OCI-LY1 (cell line): ENCODE measurements around the gene MAPK13.

Experiments used
- H2AFZ ChIP-seq: fragments of 200-600 bp; sonication (generic), shearing (Covaris generic); 2 replicates; pipeline ENCODE4 v1.6.0; 2014; ENCODE audit warnings: antibody characterized with exemption, mild to moderate bottlenecking, low read length
- H3F3A ChIP-seq: fragments of 200-600 bp; sonication (generic), shearing (Covaris generic); 2 replicates; pipeline ENCODE4 v1.6.0; 2014; ENCODE audit warnings: mild to moderate bottlenecking, antibody characterized with exemption, low read length, moderate library complexity; ENCODE audit not compliant: insufficient read depth
- H3K27ac ChIP-seq: fragments of 200-600 bp; sonication (generic); 2 replicates; pipeline ENCODE4 v1.5.1; 2014; ENCODE audit warnings: low read length, mixed run types, mild to moderate bottlenecking, low read depth; ENCODE audit not compliant: poor library complexity, severe bottlenecking
- H3K27me3 ChIP-seq: fragments of 200-600 bp; sonication (generic); 2 replicates; pipeline ENCODE4 v1.6.0; 2014; ENCODE audit warnings: antibody characterized with exemption, mild to moderate bottlenecking, low read length, moderate library complexity; ENCODE audit not compliant: insufficient read depth
- H3K36me3 ChIP-seq: fragments of 200-600 bp; sonication (generic); 2 replicates; pipeline ENCODE4 v1.6.1; 2014; ENCODE audit warnings: mild to moderate bottlenecking, antibody characterized with exemption, low read length, moderate library complexity, mixed read lengths; ENCODE audit not compliant: insufficient read depth
- H3K4me1 ChIP-seq: fragments of 200-600 bp; sonication (generic); 2 replicates; pipeline ENCODE4 v1.5.1; 2014; ENCODE audit warnings: mild to moderate bottlenecking, low read length, moderate library complexity; ENCODE audit not compliant: insufficient read depth, severe bottlenecking
- H3K4me2 ChIP-seq: fragments of 200-600 bp; sonication (generic), shearing (Covaris generic); 2 replicates; pipeline ENCODE4 v1.6.1; 2014; ENCODE audit warnings: low read length
- H3K4me3 ChIP-seq: fragments of 200-600 bp; sonication (generic); 2 replicates; pipeline ENCODE4 v1.5.1; 2014; ENCODE audit warnings: low read length, low read depth, mild to moderate bottlenecking, mixed read lengths; ENCODE audit not compliant: poor library complexity, severe bottlenecking
- H3K79me2 ChIP-seq: fragments of 200-600 bp; shearing (Covaris generic); 2 replicates; pipeline ENCODE4 v1.6.1; 2016; ENCODE audit warnings: mixed run types, low read length, mixed read lengths; ENCODE audit not compliant: insufficient read depth
- H3K9ac ChIP-seq: fragments of 200-600 bp; sonication (generic), shearing (Covaris generic); 2 replicates; pipeline ENCODE4 v1.6.1; 2014; ENCODE audit warnings: mild to moderate bottlenecking, low read length, mixed read lengths
- H3K9me2 ChIP-seq: fragments of 200-600 bp; sonication (generic), shearing (Covaris generic); 2 replicates; pipeline ENCODE4 v1.6.1; 2014; ENCODE audit warnings: low read depth, mild to moderate bottlenecking, low read length, mixed read lengths
- H3K9me3 ChIP-seq: fragments of 200-600 bp; shearing (Covaris generic); 2 replicates; pipeline ENCODE4 v1.6.1; 2014; ENCODE audit warnings: low read length, mixed read lengths
- H4K20me1 ChIP-seq: fragments of 200-600 bp; sonication (generic), shearing (Covaris generic); 2 replicates; pipeline ENCODE4 v1.6.0; 2016; ENCODE audit warnings: mild to moderate bottlenecking, low read length; ENCODE audit not compliant: insufficient read depth
- EZH2 ChIP-seq: fragments of 200-600 bp; sonication (generic), shearing (Covaris generic); IDR thresholded peaks from 2 replicates; pipeline ENCODE4 v1.8.0; 2017; ENCODE audit warnings: borderline replicate concordance, mixed run types, mild to moderate bottlenecking, antibody characterized with exemption, low read length, moderate library complexity, mixed read lengths
- TF ChIP-seq, protein P1 (sequence below): fragments of 200-600 bp; sonication (generic), shearing (Covaris generic); IDR thresholded peaks from 2 replicates; pipeline ENCODE4 v1.5.1; 2017; ENCODE audit warnings: mild to moderate bottlenecking, antibody characterized with exemption, low read length, moderate library complexity, mixed read lengths

Gene MAPK13

DNA sequence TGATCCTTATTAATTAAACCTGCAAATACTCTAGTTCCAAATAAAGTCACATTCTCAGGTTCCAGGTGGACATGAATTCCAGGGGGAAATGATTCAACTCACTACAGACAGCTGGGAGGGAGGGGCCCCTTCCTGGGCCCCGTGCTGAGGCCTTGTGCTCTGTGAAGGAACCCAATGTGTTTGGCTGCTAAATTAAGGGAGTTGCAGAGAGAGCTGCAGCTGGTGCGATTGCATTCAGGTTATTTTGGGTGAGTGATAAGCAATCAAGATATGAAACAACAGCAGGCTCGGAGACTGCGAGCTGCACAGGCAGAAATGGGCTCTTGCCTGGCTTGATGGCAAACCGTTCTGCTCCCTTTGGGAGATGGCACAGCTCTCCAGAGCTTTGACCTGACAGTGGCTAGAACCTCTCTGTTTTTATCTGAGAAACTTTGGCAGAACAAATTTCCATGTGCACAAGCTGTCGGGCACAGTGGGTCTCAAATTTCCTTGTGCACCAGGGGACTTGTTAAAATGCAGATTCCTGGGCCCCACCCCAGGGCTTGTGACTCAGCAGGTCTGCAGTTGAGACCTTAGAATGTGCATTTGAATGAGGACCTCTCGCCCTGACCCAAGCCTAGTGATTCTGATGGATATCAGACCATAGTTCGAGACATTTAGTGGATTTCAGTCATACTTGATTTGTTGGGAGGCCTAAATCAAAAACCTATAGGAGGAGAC is 9.8 kb downstream of the MAPK13 start:
- H3K9me3 ChIP-seq, result no peaks in the 10 kb centered on the region
- no peak overlapping the region for H2AFZ ChIP-seq
- H3K27ac ChIP-seq, result no peak overlapping the region
- H3F3A ChIP-seq, result no peaks in the 10 kb centered on the region
- H3K79me2 ChIP-seq, result no peaks in the 10 kb centered on the region
- H3K9me2 ChIP-seq, result no peaks in the 10 kb centered on the region
- H4K20me1 ChIP-seq, result no peaks in the 10 kb centered on the region
- no peaks in the 10 kb centered on the region for H3K4me1 ChIP-seq
- no peaks in the 10 kb centered on the region for H3K36me3 ChIP-seq
- no peak for TF ChIP-seq EZH2
- TF ChIP-seq, protein P1, sequence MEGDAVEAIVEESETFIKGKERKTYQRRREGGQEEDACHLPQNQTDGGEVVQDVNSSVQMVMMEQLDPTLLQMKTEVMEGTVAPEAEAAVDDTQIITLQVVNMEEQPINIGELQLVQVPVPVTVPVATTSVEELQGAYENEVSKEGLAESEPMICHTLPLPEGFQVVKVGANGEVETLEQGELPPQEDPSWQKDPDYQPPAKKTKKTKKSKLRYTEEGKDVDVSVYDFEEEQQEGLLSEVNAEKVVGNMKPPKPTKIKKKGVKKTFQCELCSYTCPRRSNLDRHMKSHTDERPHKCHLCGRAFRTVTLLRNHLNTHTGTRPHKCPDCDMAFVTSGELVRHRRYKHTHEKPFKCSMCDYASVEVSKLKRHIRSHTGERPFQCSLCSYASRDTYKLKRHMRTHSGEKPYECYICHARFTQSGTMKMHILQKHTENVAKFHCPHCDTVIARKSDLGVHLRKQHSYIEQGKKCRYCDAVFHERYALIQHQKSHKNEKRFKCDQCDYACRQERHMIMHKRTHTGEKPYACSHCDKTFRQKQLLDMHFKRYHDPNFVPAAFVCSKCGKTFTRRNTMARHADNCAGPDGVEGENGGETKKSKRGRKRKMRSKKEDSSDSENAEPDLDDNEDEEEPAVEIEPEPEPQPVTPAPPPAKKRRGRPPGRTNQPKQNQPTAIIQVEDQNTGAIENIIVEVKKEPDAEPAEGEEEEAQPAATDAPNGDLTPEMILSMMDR, result no peak
- H3K4me2 ChIP-seq, result no peak overlapping the region
- H3K9ac ChIP-seq, result no peak overlapping the region
- H3K27me3 ChIP-seq, result no peaks in the 10 kb centered on the region
- H3K4me3 ChIP-seq, result no peak overlapping the region

DNA sequence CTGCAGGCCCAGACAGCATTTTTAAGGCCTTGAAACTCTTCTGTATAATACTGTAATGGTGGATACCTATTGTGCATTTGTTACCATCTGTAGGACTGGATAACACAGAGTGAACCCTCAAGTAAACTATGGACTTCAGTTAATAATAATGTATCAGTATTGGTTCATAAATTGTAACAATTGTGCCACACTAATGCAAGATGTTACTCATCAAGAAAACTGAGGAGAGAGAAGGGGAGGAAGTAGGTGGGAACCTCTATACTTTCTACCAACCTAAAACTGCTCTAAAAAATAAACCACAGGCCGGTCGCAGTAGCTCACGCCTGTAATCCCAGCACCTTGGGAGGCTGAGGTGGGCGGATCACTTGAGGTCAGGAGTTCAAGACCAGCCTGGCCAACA is 10.8 kb downstream of the MAPK13 start:
- TF ChIP-seq, protein P1, result no peak
- no peak for TF ChIP-seq EZH2
- no peak overlapping the region for H3K4me2 ChIP-seq
- H3K9me3 ChIP-seq, result no peaks in the 10 kb centered on the region
- no peak overlapping the region for H2AFZ ChIP-seq
- no peak overlapping the region for H3K27ac ChIP-seq
- no peak overlapping the region for H3K4me3 ChIP-seq
- H3K9me2 ChIP-seq, result no peaks in the 10 kb centered on the region
- no peaks in the 10 kb centered on the region for H3K36me3 ChIP-seq
- H3K79me2 ChIP-seq, result no peaks in the 10 kb centered on the region
- H3K4me1 ChIP-seq, result no peaks in the 10 kb centered on the region
- no peaks in the 10 kb centered on the region for H3F3A ChIP-seq
- H3K9ac ChIP-seq, result no peak overlapping the region
- no peaks in the 10 kb centered on the region for H4K20me1 ChIP-seq
- H3K27me3 ChIP-seq, result no peaks in the 10 kb centered on the region

DNA sequence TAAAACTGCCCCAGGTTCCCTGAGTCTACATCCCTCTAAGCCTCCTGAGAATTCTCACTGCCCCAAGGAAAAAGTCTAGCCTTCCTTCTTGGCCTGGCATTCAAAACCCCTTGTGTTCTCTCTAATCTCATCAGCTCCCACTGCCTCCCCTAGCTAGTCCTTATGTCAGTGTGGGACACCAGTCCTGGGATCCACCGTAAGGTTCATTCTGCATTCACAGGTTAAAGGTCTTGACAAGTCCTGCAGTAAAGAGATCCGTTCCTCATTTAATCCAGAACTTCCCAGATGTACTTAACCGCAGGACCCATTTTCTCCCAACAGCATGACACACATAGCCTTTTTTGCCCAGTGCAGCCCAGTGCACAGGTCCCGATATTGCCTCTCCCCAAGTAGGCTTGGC is 11.6 kb downstream of the MAPK13 start:
- TF ChIP-seq EZH2, result no peak
- TF ChIP-seq, protein P1, result no peak
- Histone ChIP-seq H3K27ac (no peak overlapping the region), H3K4me3 (no peak overlapping the region), H3K9me3 (no peaks in the 10 kb centered on the region), H4K20me1 (no peaks in the 10 kb centered on the region), H3K4me2 (no peak overlapping the region), H2AFZ (no peak overlapping the region), H3K79me2 (no peaks in the 10 kb centered on the region), H3F3A (no peaks in the 10 kb centered on the region), H3K9ac (no peak overlapping the region), H3K36me3 (no peaks in the 10 kb centered on the region), H3K4me1 (no peaks in the 10 kb centered on the region), H3K27me3 (no peaks in the 10 kb centered on the region), H3K9me2 (no peaks in the 10 kb centered on the region)
